AG04450 (cell line): ENCODE data around the gene TMEM184C. TPM values are rescaled to one million over a fixed set of nuclear protein-coding genes. Genes with fewer than 3 reads are reported as not detected.

Source experiments
- CTCF ChIA-PET: fragments of 300-600, 350-600 bp; formaldehyde crosslinking; extraction: SDS; loops from one replicate; lab custom pipeline; 2022; ENCODE audit warnings: antibody characterized with exemption, inconsistent platforms; lab: Charles Lee
- POLR2A ChIA-PET: fragments of 350-600 bp; formaldehyde crosslinking; extraction: SDS; loops from one replicate; lab custom pipeline; 2021; ENCODE audit warnings: antibody characterized with exemption, inconsistent platforms; lab: Yijun Ruan, JAX
- DNase-seq: peaks from one replicate; pipeline ENCODE4 v3.0.0-alpha.2; 2011; ENCODE audit warnings: low read depth, low spot score
- H3K27ac ChIP-seq: one replicate; pipeline ENCODE4 v1.5.1; 2012; ENCODE audit warnings: low read depth, low read length, control low read depth
- H3K27me3 ChIP-seq: one replicate; pipeline ENCODE4 v1.6.0; 2012; ENCODE audit warnings: low read length; ENCODE audit not compliant: control insufficient read depth, insufficient read depth
- H3K4me3 ChIP-seq: 2 replicates; pipeline ENCODE4 v1.5.1; 2011; ENCODE audit warnings: mild to moderate bottlenecking, low read depth, low read length, control low read depth
- H3K9me3 ChIP-seq: 2 replicates; pipeline ENCODE4 v1.5.1; 2012; ENCODE audit warnings: low read length; ENCODE audit not compliant: control insufficient read depth, insufficient read depth
- CTCF ChIP-seq: IDR thresholded peaks from 2 replicates; pipeline ENCODE4 v1.5.1; 2011; ENCODE audit warnings: low read depth, low read length, control low read depth, inconsistent platforms
- polyA plus RNA-seq: library from polyadenylated mRNA; depleted of rRNA; stranded (reverse); fragments of >200 nt; gene quantifications from 2 replicates; pipeline ENCODE4 v1.2.3, GENCODE V29; 2011

Gene TMEM184C
- polyA plus RNA-seq, 1 experiment: 40.6 TPM

- Histone ChIP-seq H3K9me3 (no peaks in the 10 kb centered on the region), H3K27ac (no peak overlapping the region), H3K4me3 (no peak overlapping the region), H3K27me3 (no peaks in the 10 kb centered on the region)
- no peak for DNase-seq
- ChIA-PET CTCF (interaction anchor here (2.1 kb wide), 1 partner anchor 246 kb away, joined by 22 read pairs; no protein-coding TSS in a partner anchor), POLR2A (no interaction called here)
- TF ChIP-seq CTCF: no peak
Measured at GRCh38 chr4:147620315-147620714, 3.1 kb downstream of the TMEM184C start.

GRCh38 chr4:147625733-147626132, 8.5 kb downstream of the TMEM184C start:
- Histone ChIP-seq H3K9me3 (no peaks in the 10 kb centered on the region), H3K27ac (no peak overlapping the region), H3K4me3 (no peak overlapping the region), H3K27me3 (no peaks in the 10 kb centered on the region)
- ChIA-PET CTCF (interaction anchor here (1.3 to 2.5 kb wide), 2 partner anchors 241 kb away, joined by 11 to 30 read pairs; no protein-coding TSS in a partner anchor), POLR2A (no interaction called here)
- DNase-seq: no peak
- TF ChIP-seq CTCF: no peak

- H3K9me3 ChIP-seq: no peaks in the 10 kb centered on the region
- no peak for TF ChIP-seq CTCF
- H3K27ac ChIP-seq: no peak overlapping the region
- H3K4me3 ChIP-seq: no peak overlapping the region
- no peak for DNase-seq
- POLR2A ChIA-PET: no interaction called here
- CTCF ChIA-PET: interaction anchor here (1.3 kb wide), 1 partner anchor 240 kb away, joined by 11 read pairs; no protein-coding TSS in a partner anchor
- H3K27me3 ChIP-seq: no peaks in the 10 kb centered on the region
Measured at GRCh38 chr4:147626903-147627302, 9.7 kb downstream of the TMEM184C start.

- no peak for DNase-seq
- ChIA-PET POLR2A (no interaction called here), CTCF (interaction anchor here (0.5 to 3.5 kb wide), 4 partner anchors 18 to 610 kb away, joined by 3 to 82 read pairs (median 5); no protein-coding TSS in a partner anchor)
- Histone ChIP-seq H3K27ac (no peak overlapping the region), H3K9me3 (no peaks in the 10 kb centered on the region), H3K4me3 (no peak overlapping the region), H3K27me3 (no peaks in the 10 kb centered on the region)
- TF ChIP-seq CTCF: no peak
Measured at GRCh38 chr4:147628415-147628814, 11.2 kb downstream of the TMEM184C start.

GRCh38 chr4:147629783-147630730, 12.9 kb downstream of the TMEM184C start:
- H3K9me3 ChIP-seq: no peaks in the 10 kb centered on the region
- ChIA-PET CTCF (interaction anchor here (2.1 to 3.5 kb wide), 2 partner anchors 236 to 612 kb away, joined by 6 to 82 read pairs; no protein-coding TSS in a partner anchor), POLR2A (interaction anchor here (1.1 kb wide), 1 partner anchor 13 kb away, joined by 3 read pairs; the partner anchor contains the start of gene TMEM184C)
- TF ChIP-seq CTCF: no peak
- no peaks in the 10 kb centered on the region for H3K27me3 ChIP-seq
- DNase-seq: no peak
- H3K27ac ChIP-seq: no peak overlapping the region
- no peak overlapping the region for H3K4me3 ChIP-seq
